ENCODE data around the gene FBXO30. TPM values are rescaled to one million over a fixed set of nuclear protein-coding genes. Genes with fewer than 3 reads are reported as not detected.

Gene FBXO30
- total and polyA plus RNA-seq, 9 of the 15 experiments (the other 6 are each of a cell fraction or from before 2014, with no cell fraction given) = 3.6 to 12.8 (median 7.1) TPM

DNA sequence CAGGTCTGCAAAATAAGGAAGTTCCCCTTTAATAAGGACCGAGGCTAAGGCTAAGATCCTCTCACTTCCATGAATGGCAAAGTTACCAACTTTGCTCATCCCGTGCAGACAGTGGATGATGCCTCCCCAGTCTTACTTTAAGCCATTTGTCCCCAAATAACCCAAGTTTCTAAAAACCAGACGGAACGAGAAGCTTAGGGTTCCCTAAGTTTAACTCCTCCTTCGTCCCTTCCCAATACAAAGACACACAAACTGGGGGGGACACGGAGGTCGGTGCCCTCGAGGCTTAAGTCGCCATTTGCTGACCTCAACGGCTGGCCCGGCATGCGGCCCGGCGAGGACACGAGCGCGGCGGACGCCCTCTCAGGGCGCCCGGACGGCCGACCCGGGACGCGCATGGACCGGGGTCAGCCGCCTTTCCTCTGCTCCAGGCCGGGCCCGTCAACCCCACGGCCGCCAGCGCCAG is 527 bp downstream of the FBXO30 start (continued):
- TF ChIP-seq, protein P1, sequence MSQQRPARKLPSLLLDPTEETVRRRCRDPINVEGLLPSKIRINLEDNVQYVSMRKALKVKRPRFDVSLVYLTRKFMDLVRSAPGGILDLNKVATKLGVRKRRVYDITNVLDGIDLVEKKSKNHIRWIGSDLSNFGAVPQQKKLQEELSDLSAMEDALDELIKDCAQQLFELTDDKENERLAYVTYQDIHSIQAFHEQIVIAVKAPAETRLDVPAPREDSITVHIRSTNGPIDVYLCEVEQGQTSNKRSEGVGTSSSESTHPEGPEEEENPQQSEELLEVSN (IDR thresholded peaks at IDR 0.05; ENCODE audit: borderline replicate concordance in 1 of 2, extremely low read depth in 1 of 2, insufficient read depth in 1 of 2, insufficient read length in 1 of 2, low read depth in 1 of 2, low read length in 1 of 2, poor library complexity in 1 of 2, severe bottlenecking in 1 of 2) = peak; percentile 88 to 94
- TF ChIP-seq NEUROD1 (IDR thresholded peaks at IDR 0.05; ENCODE audit: borderline replicate concordance, low read depth, low read length, partially characterized antibody) (peak; percentile 70), SP1 (CRISPR knock-in tag; IDR thresholded peaks at IDR 0.05) (peak; percentile 44; the same call in 1 of the 2 replicates), EP400 (IDR thresholded peaks at IDR 0.05) (peak; percentile 64), CBX5 (IDR thresholded peaks at IDR 0.05; ENCODE audit: borderline replicate concordance, low read depth) (no peak), GATAD2A (IDR thresholded peaks at IDR 0.05) (no peak; the same call in 1 of the 2 replicates), CREB3L1 (IDR thresholded peaks at IDR 0.05; ENCODE audit: borderline replicate concordance, low read depth) (no peak; the same call in 1 of the 2 replicates), ZNF76 (CRISPR knock-in tag; IDR thresholded peaks at IDR 0.05; ENCODE audit: borderline replicate concordance) (0 out of 2 replicates have a peak, but pooled peaks have one; percentile 11)
- TF ChIP-seq, protein P2, sequence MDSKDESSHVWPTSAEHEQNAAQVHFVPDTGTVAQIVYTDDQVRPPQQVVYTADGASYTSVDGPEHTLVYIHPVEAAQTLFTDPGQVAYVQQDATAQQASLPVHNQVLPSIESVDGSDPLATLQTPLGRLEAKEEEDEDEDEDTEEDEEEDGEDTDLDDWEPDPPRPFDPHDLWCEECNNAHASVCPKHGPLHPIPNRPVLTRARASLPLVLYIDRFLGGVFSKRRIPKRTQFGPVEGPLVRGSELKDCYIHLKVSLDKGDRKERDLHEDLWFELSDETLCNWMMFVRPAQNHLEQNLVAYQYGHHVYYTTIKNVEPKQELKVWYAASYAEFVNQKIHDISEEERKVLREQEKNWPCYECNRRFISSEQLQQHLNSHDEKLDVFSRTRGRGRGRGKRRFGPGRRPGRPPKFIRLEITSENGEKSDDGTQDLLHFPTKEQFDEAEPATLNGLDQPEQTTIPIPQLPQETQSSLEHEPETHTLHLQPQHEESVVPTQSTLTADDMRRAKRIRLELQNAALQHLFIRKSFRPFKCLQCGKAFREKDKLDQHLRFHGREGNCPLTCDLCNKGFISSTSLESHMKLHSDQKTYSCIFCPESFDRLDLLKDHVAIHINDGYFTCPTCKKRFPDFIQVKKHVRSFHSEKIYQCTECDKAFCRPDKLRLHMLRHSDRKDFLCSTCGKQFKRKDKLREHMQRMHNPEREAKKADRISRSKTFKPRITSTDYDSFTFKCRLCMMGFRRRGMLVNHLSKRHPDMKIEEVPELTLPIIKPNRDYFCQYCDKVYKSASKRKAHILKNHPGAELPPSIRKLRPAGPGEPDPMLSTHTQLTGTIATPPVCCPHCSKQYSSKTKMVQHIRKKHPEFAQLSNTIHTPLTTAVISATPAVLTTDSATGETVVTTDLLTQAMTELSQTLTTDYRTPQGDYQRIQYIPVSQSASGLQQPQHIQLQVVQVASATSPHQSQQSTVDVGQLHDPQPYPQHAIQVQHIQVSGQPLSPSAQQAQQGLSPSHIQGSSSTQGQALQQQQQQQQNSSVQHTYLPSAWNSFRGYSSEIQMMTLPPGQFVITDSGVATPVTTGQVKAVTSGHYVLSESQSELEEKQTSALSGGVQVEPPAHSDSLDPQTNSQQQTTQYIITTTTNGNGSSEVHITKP (IDR thresholded peaks at IDR 0.05; ENCODE audit: partially characterized antibody) = peak; percentile 40
- TF ChIP-seq, protein P3, sequence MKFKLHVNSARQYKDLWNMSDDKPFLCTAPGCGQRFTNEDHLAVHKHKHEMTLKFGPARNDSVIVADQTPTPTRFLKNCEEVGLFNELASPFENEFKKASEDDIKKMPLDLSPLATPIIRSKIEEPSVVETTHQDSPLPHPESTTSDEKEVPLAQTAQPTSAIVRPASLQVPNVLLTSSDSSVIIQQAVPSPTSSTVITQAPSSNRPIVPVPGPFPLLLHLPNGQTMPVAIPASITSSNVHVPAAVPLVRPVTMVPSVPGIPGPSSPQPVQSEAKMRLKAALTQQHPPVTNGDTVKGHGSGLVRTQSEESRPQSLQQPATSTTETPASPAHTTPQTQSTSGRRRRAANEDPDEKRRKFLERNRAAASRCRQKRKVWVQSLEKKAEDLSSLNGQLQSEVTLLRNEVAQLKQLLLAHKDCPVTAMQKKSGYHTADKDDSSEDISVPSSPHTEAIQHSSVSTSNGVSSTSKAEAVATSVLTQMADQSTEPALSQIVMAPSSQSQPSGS (CRISPR knock-in tag; IDR thresholded peaks at IDR 0.05) = 0 out of 2 replicates have a peak, but pooled peaks have one; percentile 19

Measured in K562 (cell line).